Caco-2 (cell line): ENCODE measurements around the gene HOXD10. TPM values are rescaled to one million over a fixed set of nuclear protein-coding genes. Genes with fewer than 3 reads are reported as not detected.

Source experiments
- BruUV-seq: library from RNA; stranded (reverse); fragments of 400-500 nt; replicated peaks from 2 replicates; lab custom pipeline; 2021; lab: Mats Ljungman, UMichigan
- CTCF ChIA-PET: fragments of 300-600 bp; sonication (Branson Sonifier 250); formaldehyde crosslinking; loops from one replicate; lab custom pipeline; 2022; ENCODE audit warnings: antibody characterized with exemption; lab: Charles Lee
- POLR2A ChIA-PET: fragments of 300-600 bp; sonication (Branson Sonifier 250); formaldehyde crosslinking; loops from one replicate; lab custom pipeline; 2022; ENCODE audit warnings: antibody characterized with exemption; lab: Charles Lee
- DNase-seq, 2 experiments: peaks; one replicate each; pipeline versions ENCODE4 v3.0.0 to v3.0.0-alpha.2; 2020 to 2022
- H3K27me3 ChIP-seq: replicated peaks from 2 replicates; pipeline ENCODE4 v1.6.0; 2011; ENCODE audit warnings: low read length; ENCODE audit not compliant: control insufficient read depth, insufficient read depth
- H3K36me3 ChIP-seq: 2 replicates; pipeline ENCODE4 v1.5.1; 2011; ENCODE audit warnings: low read length; ENCODE audit not compliant: control insufficient read depth, insufficient read depth
- H3K4me1 ChIP-seq: fragments of 250-450 bp; sonication (Bioruptor Pico); 2 replicates; pipeline ENCODE4 v1.5.1; 2020; ENCODE audit warnings: mild to moderate bottlenecking
- H3K4me3 ChIP-seq: 2 replicates; pipeline ENCODE4 v1.5.1; 2011; ENCODE audit warnings: low read depth, mild to moderate bottlenecking, control low read depth, low read length
- H3K9me3 ChIP-seq: fragments of 250-450 bp; sonication (Bioruptor Pico); 2 replicates; pipeline ENCODE4 v1.5.1; 2020; ENCODE audit warnings: mild to moderate bottlenecking, moderate library complexity
- H3K27ac Mint-ChIP-seq: one replicate; pipeline ENCODE4 v1.8.0; 2022; ENCODE audit warnings: mixed read lengths; ENCODE audit not compliant: unreplicated experiment
- H3K27me3 Mint-ChIP-seq: one replicate; pipeline ENCODE4 v1.8.0; 2022; ENCODE audit warnings: mixed read lengths; ENCODE audit not compliant: insufficient read depth, unreplicated experiment
- H3K36me3 Mint-ChIP-seq: one replicate; pipeline ENCODE4 v1.8.0; 2022; ENCODE audit warnings: mild to moderate bottlenecking, mixed read lengths; ENCODE audit not compliant: insufficient read depth, unreplicated experiment
- H3K4me1 Mint-ChIP-seq: one replicate; pipeline ENCODE4 v1.8.0; 2022; ENCODE audit warnings: low read depth, mixed read lengths; ENCODE audit not compliant: unreplicated experiment
- H3K4me3 Mint-ChIP-seq: one replicate; pipeline ENCODE4 v1.8.0; 2022; ENCODE audit warnings: mild to moderate bottlenecking, moderate library complexity, mixed read lengths; ENCODE audit not compliant: unreplicated experiment
- H3K9me3 Mint-ChIP-seq: one replicate; pipeline ENCODE4 v1.8.0; 2022; ENCODE audit warnings: mixed read lengths; ENCODE audit not compliant: unreplicated experiment
- intact Hi-C: fragments of 100-400 bp; cut with micrococcal nuclease; formaldehyde crosslinking; loops from one replicate; pipeline ENCODE4 v1.10.0; 2022; ENCODE audit not compliant: unreplicated experiment
- total RNA-seq: library from RNA; stranded (reverse); gene quantifications from 2 replicates; pipeline ENCODE4 v1.2.3, GENCODE V29; 2022
- TF ChIP-seq, protein P1 (sequence below), 2 experiments: fragments of 200-600 bp in 1 of 2; IDR thresholded peaks; 1 replicate in 1 of 2; 2 replicates in 1 of 2; pipeline versions ENCODE4 v1.5.1 to v1.8.0; 2011 to 2022; ENCODE audit warnings: antibody characterized with exemption in 1 of 2, control low read depth in 1 of 2, inconsistent platforms in 1 of 2, low read depth in 1 of 2, low read length in 1 of 2, mild to moderate bottlenecking in 1 of 2, moderate library complexity in 1 of 2; ENCODE audit not compliant: insufficient read depth in 1 of 2, severe bottlenecking in 1 of 2, unreplicated experiment in 1 of 2

Gene HOXD10
- total RNA-seq, 1 experiment from 2014 or later = not detected

- H3K4me1 ChIP-seq = peaks cover 15% of the 10 kb centered on the region
- POLR2A ChIA-PET = no interaction called here
- no peak overlapping the region for H3K4me3 ChIP-seq
- intact Hi-C loops = no loop called here
- no peaks in the 10 kb centered on the region for H3K9me3 ChIP-seq
- no TSS peak for BruUV-seq
- H3K27ac Mint-ChIP-seq = no peak overlapping the region
- no peaks in the 10 kb centered on the region for H3K36me3 Mint-ChIP-seq
- no peak for DNase-seq
- no peaks in the 10 kb centered on the region for H3K36me3 ChIP-seq
- no peaks in the 10 kb centered on the region for H3K9me3 Mint-ChIP-seq
- peaks cover 10% of the 10 kb centered on the region for H3K27me3 ChIP-seq
- peak overlapping the region; percentile 23 for H3K4me3 Mint-ChIP-seq
- TF ChIP-seq, protein P1, sequence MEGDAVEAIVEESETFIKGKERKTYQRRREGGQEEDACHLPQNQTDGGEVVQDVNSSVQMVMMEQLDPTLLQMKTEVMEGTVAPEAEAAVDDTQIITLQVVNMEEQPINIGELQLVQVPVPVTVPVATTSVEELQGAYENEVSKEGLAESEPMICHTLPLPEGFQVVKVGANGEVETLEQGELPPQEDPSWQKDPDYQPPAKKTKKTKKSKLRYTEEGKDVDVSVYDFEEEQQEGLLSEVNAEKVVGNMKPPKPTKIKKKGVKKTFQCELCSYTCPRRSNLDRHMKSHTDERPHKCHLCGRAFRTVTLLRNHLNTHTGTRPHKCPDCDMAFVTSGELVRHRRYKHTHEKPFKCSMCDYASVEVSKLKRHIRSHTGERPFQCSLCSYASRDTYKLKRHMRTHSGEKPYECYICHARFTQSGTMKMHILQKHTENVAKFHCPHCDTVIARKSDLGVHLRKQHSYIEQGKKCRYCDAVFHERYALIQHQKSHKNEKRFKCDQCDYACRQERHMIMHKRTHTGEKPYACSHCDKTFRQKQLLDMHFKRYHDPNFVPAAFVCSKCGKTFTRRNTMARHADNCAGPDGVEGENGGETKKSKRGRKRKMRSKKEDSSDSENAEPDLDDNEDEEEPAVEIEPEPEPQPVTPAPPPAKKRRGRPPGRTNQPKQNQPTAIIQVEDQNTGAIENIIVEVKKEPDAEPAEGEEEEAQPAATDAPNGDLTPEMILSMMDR (IDR thresholded peaks at IDR 0.05; ENCODE audit: insufficient read depth in 1 of 2, low read depth in 1 of 2, low read length in 1 of 2, severe bottlenecking in 1 of 2, unreplicated experiment in 1 of 2) = no peak
- CTCF ChIA-PET = no interaction called here
- H3K4me1 Mint-ChIP-seq = peaks cover 15% of the 10 kb centered on the region
- H3K27me3 Mint-ChIP-seq = peaks cover 53% of the 10 kb centered on the region
Observed at GRCh38 chr2:176104316-176105077, 12.1 kb upstream of the HOXD10 start.

GRCh38 chr2:176105078-176105729, 11.4 kb upstream of the HOXD10 start:
- CTCF ChIA-PET = no interaction called here
- peaks cover 10% of the 10 kb centered on the region for H3K27me3 ChIP-seq
- H3K9me3 ChIP-seq = no peaks in the 10 kb centered on the region
- H3K9me3 Mint-ChIP-seq = no peaks in the 10 kb centered on the region
- peaks cover 15% of the 10 kb centered on the region for H3K4me1 ChIP-seq
- peak overlapping the region; percentile 23 for H3K4me3 Mint-ChIP-seq
- H3K36me3 Mint-ChIP-seq = no peaks in the 10 kb centered on the region
- no peaks in the 10 kb centered on the region for H3K36me3 ChIP-seq
- H3K4me3 ChIP-seq = no peak overlapping the region
- H3K27ac Mint-ChIP-seq = no peak overlapping the region
- BruUV-seq = no TSS peak
- no peak for DNase-seq
- POLR2A ChIA-PET = no interaction called here
- H3K4me1 Mint-ChIP-seq = peaks cover 15% of the 10 kb centered on the region
- peaks cover 60% of the 10 kb centered on the region for H3K27me3 Mint-ChIP-seq
- TF ChIP-seq, protein P1 (IDR thresholded peaks at IDR 0.05; ENCODE audit: insufficient read depth in 1 of 2, low read depth in 1 of 2, low read length in 1 of 2, severe bottlenecking in 1 of 2, unreplicated experiment in 1 of 2) = no peak
- intact Hi-C loops = no loop called here

GRCh38 chr2:176105730-176106580, 10.6 kb upstream of the HOXD10 start:
- Histone ChIP-seq H3K4me1 (peaks cover 15% of the 10 kb centered on the region), H3K27me3 (peaks cover 10% of the 10 kb centered on the region), H3K36me3 (no peaks in the 10 kb centered on the region), H3K9me3 (no peaks in the 10 kb centered on the region), H3K4me3 (no peak overlapping the region)
- no peak for DNase-seq
- no peaks in the 10 kb centered on the region for H3K9me3 Mint-ChIP-seq
- H3K4me3 Mint-ChIP-seq = peak overlapping the region; percentile 56
- TF ChIP-seq, protein P1 (IDR thresholded peaks at IDR 0.05; ENCODE audit: insufficient read depth in 1 of 2, low read depth in 1 of 2, low read length in 1 of 2, severe bottlenecking in 1 of 2, unreplicated experiment in 1 of 2) = no peak
- no peaks in the 10 kb centered on the region for H3K36me3 Mint-ChIP-seq
- peaks cover 15% of the 10 kb centered on the region for H3K4me1 Mint-ChIP-seq
- H3K27ac Mint-ChIP-seq = no peak overlapping the region
- peaks cover 58% of the 10 kb centered on the region for H3K27me3 Mint-ChIP-seq
- ChIA-PET CTCF (interaction anchor here (0.6 to 0.7 kb wide), 3 partner anchors 9 to 1756 kb away, joined by 3 to 4 read pairs (median 3); no protein-coding TSS in a partner anchor), POLR2A (no interaction called here)
- intact Hi-C loops = no loop called here
- no TSS peak for BruUV-seq
